CD4-positive, alpha-beta T cell treated with Interferon gamma for 1 hour (primary cell): ENCODE measurements around the gene TEK.
"Not testable (repeated sequence)": the region's sequence is repeated elsewhere in the genome, so short reads cannot be mapped to it uniquely, and the experiment has no call there.

ENCODE experiments used
- DNase-seq: peaks from one replicate; pipeline ENCODE4 v3.0.0-alpha.2; 2020

TEK gene

DNA sequence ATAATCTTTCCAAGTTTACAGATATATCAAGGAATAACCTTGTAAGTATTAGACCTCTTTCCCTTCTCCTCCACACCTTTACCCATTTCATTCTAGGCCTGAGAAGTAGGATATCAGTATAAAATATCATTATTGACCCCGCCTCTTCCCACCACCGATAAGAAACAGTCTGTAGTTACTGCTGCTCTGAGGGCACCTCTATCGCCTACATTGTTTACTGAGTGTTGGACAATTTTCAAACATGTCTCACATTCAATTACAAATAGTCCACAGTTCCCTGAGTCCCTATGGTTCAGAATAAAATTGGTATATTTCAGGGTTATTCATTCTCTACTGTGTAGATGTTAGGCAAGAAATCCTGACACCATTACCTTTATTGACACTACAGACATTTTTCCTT is 73.4 kb downstream of the TEK start:
- DNase-seq: no peak

GRCh38 chr9:27183131-27183530 is 74.1 kb downstream of the TEK start:
- no peak for DNase-seq

- DNase-seq: no peak
Observed at GRCh38 chr9:27183701-27184100, 74.7 kb downstream of the TEK start.

- DNase-seq: no peak
Observed at GRCh38 chr9:27184556-27185351, 75.7 kb downstream of the TEK start.

GRCh38 chr9:27188426-27188825 is 79.4 kb downstream of the TEK start:
- no peak for DNase-seq

DNA sequence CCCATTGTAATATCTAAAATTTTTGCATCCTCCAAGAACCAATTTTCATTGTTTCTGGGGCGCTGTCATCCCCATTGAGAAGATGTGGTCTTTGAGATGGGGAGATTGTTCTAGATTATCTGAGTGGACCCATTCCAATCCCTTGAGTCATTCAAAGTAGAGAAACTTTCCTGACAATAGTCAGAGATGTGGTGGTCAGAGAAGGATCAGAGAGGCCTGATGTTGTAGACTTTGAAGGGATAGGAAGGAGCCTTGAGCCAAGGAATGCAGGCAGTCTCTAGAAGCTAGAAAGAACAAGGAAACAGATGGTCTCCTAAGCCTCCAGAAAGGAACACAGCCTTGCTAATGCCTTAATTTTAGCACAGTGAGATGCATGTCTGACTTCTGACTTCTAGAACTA is 80.4 kb downstream of the TEK start:
- no peak for DNase-seq

DNA sequence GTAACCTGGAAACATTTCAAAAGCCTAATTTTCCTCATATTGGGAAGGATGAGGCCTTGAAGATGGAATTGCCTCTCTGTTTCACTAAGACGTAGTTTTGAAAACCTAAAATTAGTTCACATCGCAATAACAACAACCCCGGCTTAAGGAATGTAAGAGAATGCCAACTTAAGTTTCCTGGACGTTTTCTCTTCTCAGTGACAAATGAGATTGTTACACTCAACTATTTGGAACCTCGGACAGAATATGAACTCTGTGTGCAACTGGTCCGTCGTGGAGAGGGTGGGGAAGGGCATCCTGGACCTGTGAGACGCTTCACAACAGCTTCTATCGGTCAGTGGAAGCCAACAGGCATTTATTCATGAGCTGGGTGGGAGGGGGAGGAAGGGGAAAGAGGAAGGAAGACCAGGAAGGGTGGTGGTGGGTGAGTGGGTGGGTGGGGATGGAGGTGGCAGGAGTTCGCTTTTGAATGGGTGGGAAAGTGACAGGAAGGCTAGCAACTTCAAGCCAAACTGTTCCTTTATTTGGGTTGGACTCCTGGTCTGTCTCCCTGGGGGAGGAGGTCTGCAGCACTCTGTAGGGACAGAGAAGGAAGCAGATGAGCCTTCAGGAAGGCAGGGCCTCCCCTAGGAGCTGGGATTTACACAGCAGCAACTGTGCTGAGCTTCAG is 83.4 kb downstream of the TEK start:
- DNase-seq: no peak

GRCh38 chr9:27193886-27194285 is 84.9 kb downstream of the TEK start:
- no peak for DNase-seq

DNA sequence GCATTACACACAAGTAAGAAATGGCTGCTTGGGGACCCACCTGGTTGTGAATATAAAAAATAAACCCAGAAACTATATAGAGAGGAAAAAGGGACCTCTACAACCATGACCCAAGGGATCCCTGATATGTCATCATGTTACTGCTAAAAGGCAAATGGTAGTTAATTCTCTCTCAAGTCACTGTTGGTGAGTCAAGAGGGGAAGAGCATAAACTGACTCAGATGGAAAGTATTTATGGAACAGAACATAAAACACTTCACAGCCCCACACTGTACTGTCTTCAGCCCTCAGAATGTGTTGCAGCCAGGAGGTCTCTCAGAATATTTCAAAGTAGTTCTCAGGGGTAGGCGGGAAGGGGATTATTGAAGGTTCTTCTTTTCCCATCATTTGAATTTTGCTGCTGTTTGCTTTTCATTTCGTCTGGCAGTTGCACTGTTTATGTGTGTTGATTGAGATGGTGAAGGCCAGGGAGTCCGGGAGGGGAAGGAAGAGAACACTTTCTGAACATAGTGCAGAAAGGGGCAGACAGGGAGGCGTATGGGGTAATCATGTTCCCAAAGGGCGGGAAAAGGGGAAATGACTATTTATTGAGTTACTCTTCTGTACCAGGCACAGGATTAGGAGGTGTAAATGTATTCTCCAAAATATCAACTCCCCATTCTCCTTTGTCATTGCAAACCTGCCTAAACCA is 85.5 kb downstream of the TEK start:
- DNase-seq: no peak

DNA sequence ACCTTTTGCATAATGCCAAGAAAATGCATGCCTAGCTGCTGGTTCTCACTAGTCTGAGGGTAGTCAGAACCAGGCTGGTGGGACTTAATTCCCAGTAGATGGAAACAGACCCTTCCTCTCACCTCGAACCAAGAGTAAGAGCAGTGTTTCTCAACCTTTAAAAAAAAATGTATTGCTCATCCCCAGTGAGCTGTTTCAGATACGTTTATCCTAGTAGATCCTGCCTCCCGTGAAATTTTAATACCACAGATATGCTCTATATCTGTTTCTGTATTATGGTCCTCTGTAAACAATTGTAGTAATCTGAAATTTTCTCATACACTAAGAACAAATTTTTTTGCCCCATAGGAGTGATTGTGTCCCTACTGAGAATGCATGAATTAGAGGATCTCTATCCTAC is 86.2 kb downstream of the TEK start:
- no peak for DNase-seq

DNA sequence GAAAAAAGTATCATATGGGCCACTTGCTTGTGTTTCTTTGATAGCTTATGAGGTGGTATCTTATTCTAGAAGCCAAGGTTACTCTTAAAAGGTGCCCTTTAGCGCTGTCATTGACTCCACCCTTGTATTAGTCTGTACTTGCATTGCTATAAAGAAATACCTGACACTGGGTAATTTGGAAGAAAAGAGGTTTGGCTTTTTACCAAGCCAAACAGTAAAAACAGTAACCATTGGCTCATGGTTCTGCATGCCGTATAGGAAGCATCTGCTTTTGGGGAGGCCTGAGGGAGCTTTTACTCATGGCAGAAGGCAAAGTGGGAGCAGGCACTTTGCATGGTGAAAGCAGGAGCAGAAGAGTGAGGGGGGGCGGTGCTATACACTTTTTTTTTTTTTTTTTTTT is 87.4 kb downstream of the TEK start:
- no peak for DNase-seq

GRCh38 chr9:27198190-27198589 is 89.2 kb downstream of the TEK start:
- DNase-seq: no peak

GRCh38 chr9:27202056-27202455 is 93.0 kb downstream of the TEK start:
- DNase-seq: no peak

DNA sequence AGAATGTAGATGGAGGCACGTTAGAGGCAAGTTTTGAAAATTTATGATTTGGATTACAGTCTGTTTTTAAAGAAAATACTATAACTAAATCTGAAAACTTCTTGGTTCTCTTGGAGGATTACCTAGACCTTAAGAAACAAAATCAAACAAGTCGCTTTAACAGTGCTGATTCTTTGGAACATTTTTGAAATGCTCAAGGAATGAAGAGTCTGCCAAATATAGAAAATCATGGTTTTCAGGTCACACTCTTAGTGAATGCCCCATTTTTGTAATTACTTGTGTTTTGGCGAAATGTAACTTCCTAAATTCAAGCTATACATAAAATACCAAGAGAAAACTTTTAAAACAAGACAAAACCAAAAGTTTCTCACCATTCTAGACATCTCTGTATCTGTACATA is 94.8 kb downstream of the TEK start:
- DNase-seq: no peak

DNA sequence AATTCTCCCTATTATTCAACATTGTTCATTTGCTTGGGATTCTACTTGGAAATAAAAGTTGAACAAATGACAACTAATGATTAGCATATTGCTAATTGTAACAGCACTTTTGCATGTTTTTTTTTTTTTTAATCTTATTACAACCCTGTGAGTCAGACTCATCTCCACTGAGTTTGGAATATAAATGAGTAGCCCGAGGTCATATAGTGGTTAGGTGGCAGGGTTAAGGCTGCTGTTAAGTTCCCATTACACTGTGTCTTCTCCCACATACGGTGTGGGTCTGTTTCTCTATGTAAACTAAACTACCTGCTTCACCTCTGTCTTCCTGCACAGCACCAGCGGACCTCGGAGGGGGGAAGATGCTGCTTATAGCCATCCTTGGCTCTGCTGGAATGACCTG is 95.6 kb downstream of the TEK start:
- DNase-seq: no peak

- no peak for DNase-seq
Observed at GRCh38 chr9:27205198-27205597, 96.2 kb downstream of the TEK start.

DNA sequence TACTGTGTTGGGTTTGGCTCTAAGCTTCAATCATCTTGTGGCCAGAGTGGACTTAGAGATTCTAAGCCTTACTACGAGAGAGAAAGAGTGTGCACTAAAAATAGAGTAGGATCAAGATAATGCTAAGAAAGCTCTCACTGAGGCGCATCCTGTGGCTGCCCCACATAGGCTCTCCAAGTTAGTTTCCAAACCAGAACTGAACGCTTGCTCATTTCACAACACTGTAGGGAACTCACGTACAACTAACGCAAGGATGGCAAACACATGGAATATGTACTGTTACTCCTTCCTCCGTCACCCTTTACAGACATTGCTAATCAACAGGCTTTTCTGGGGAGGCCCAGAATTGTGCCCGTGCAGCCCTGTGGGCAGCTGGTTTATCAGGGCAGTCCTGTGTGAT is 97.0 kb downstream of the TEK start:
- DNase-seq: no peak

DNA sequence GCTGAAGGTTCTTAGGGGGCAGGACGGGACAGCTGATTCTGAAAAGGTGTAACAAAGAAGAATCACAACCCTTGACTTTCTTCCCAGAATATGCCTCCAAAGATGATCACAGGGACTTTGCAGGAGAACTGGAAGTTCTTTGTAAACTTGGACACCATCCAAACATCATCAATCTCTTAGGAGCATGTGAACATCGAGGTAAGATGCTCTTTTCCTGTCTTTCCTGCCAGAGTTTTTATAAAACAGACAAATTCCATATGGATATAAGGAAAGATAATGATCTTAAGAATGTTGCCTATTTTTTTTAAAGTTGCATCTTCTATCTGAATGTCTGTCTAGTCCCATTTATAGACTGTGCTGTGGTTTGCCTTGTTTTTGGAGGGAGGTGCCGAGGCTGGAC is 100.0 kb downstream of the TEK start:
- no peak for DNase-seq

GRCh38 chr9:27210588-27210987 is 101.6 kb downstream of the TEK start:
- DNase-seq: no peak

DNA sequence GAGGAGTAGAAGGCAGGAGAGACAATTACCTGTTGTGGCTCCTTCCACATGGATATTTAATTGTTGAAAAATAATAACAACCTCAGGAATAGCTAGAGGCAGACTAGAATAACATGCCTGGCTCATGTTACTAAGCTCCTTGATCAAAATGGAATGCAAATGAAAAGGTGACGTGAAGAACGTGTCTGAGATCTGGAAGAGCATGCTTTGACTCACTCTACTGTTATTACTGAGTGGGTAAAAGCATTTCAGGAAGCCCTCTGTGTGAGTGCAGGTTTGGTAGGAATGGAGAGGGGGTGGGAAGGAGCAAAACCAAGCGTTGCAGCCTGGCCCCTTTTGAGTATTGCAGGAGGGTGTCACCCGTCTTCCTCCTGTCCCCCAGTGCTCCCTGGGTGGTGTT is 103.2 kb downstream of the TEK start:
- no peak for DNase-seq

- no peak for DNase-seq
Observed at GRCh38 chr9:27212621-27213020, 103.6 kb downstream of the TEK start.

DNA sequence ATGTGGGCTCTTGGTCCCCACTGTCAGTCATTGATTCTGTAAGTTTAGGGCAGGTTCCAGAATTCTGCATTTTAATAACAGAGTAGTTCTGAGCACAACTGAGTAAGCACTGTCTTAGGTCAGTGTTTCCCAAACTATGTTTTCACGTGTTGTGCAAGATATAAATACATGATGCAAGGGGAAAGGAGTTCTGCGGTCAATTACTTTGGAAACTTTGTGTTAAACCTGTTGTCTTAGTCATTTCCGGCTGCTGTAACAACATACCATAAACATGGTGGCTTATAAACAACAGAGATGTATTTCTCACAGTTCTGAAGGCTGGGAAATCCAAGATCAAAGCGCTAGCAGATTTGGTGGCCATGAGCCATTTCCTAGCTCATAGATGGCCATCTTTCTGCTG is 118.2 kb downstream of the TEK start:
- no peak for DNase-seq

GRCh38 chr9:27239648-27240047 is 130.6 kb downstream of the TEK start:
- DNase-seq: not testable (repeated sequence)

- no peak for DNase-seq
Observed at GRCh38 chr9:27247756-27248155, 138.7 kb downstream of the TEK start.
